HG03066 (cell line): ENCODE measurements around the gene UBE2H.
"Not testable (repeated sequence)": the region's sequence is repeated elsewhere in the genome, so short reads cannot be mapped to it uniquely, and the experiment has no call there.

ENCODE experiments used
- ATAC-seq: cut with Tn5 transposase; IDR thresholded peaks from one replicate; pipeline ENCODE4 v1.9.1; 2021; ENCODE audit warnings: low read depth; ENCODE audit not compliant: unreplicated experiment

Gene UBE2H

GRCh38 chr7:129848436-129848835 lies 104.3 kb downstream of the UBE2H start:
- no peak for ATAC-seq

- ATAC-seq = no peak
These were observed 106.8 kb downstream of the UBE2H start for GRCh38 chr7:129845972-129846327.

GRCh38 chr7:129845178-129845971 lies 107.4 kb downstream of the UBE2H start:
- no peak for ATAC-seq

- no peak for ATAC-seq
These were observed 108.6 kb downstream of the UBE2H start for GRCh38 chr7:129843978-129844840.

GRCh38 chr7:129843365-129843898 lies 109.3 kb downstream of the UBE2H start:
- ATAC-seq = no peak

GRCh38 chr7:129841465-129841864 lies 111.3 kb downstream of the UBE2H start:
- ATAC-seq = no peak

- no peak for ATAC-seq
These were observed 112.0 kb downstream of the UBE2H start for GRCh38 chr7:129840757-129841156.

- ATAC-seq = no peak
These were observed 115.8 kb downstream of the UBE2H start for GRCh38 chr7:129836983-129837382.

- ATAC-seq = no peak
These were observed 117.2 kb downstream of the UBE2H start for GRCh38 chr7:129835569-129835968.

GRCh38 chr7:129833353-129833752 lies 119.4 kb downstream of the UBE2H start:
- not testable (repeated sequence) for ATAC-seq

GRCh38 chr7:129832701-129833227 lies 120.0 kb downstream of the UBE2H start:
- no peak for ATAC-seq

- ATAC-seq = no peak
These were observed 120.5 kb downstream of the UBE2H start for GRCh38 chr7:129832282-129832681.

- ATAC-seq = no peak
These were observed 121.2 kb downstream of the UBE2H start for GRCh38 chr7:129831424-129832058.

- ATAC-seq = no peak
These were observed 121.8 kb downstream of the UBE2H start for GRCh38 chr7:129830949-129831348.

- ATAC-seq = no peak
These were observed 122.8 kb downstream of the UBE2H start for GRCh38 chr7:129829737-129830631.

GRCh38 chr7:129828989-129829736 lies 123.6 kb downstream of the UBE2H start:
- no peak for ATAC-seq

- ATAC-seq = no peak
These were observed 124.5 kb downstream of the UBE2H start for GRCh38 chr7:129828078-129828762.

- ATAC-seq = no peak
These were observed 125.2 kb downstream of the UBE2H start for GRCh38 chr7:129827467-129827990.
